ENCODE data around the gene NFE2L1. TPM values are rescaled to one million over a fixed set of nuclear protein-coding genes. Genes with fewer than 3 reads are reported as not detected.

NFE2L1 gene
- total and polyA plus RNA-seq, 9 of the 15 experiments (the other 6 are each of a cell fraction or from before 2014, with no cell fraction given): 2.0 to 68.6 (median 39.7) TPM

- TF ChIP-seq, protein P1, sequence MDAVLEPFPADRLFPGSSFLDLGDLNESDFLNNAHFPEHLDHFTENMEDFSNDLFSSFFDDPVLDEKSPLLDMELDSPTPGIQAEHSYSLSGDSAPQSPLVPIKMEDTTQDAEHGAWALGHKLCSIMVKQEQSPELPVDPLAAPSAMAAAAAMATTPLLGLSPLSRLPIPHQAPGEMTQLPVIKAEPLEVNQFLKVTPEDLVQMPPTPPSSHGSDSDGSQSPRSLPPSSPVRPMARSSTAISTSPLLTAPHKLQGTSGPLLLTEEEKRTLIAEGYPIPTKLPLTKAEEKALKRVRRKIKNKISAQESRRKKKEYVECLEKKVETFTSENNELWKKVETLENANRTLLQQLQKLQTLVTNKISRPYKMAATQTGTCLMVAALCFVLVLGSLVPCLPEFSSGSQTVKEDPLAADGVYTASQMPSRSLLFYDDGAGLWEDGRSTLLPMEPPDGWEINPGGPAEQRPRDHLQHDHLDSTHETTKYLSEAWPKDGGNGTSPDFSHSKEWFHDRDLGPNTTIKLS (IDR thresholded peaks at IDR 0.05; ENCODE audit: borderline replicate concordance, low read depth): no peak
- TF ChIP-seq FOXJ2 (tag; IDR thresholded peaks at IDR 0.05) (peak; percentile 98), NFATC3 (IDR thresholded peaks at IDR 0.05) (no peak), NEUROD1 (IDR thresholded peaks at IDR 0.05; ENCODE audit: borderline replicate concordance, low read depth, low read length, partially characterized antibody) (no peak), E4F1 (CRISPR knock-in tag; IDR thresholded peaks at IDR 0.05; ENCODE audit: borderline replicate concordance) (no peak), ASH1L (IDR thresholded peaks at IDR 0.05; ENCODE audit: borderline replicate concordance, low read depth, partially characterized antibody) (no peak), ZSCAN32 (CRISPR knock-in tag; IDR thresholded peaks at IDR 0.05) (no peak), SPI1 (IDR thresholded peaks at IDR 0.05; ENCODE audit: borderline replicate concordance, low read depth, low read length) (no peak), LCOR (CRISPR knock-in tag; IDR thresholded peaks at IDR 0.05) (peak; percentile 79; the same call in 1 of the 2 replicates), CHD7 (IDR thresholded peaks at IDR 0.05; ENCODE audit: low read depth, low read length) (no peak)
- TF ChIP-seq, protein P2, sequence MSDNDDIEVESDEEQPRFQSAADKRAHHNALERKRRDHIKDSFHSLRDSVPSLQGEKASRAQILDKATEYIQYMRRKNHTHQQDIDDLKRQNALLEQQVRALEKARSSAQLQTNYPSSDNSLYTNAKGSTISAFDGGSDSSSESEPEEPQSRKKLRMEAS (CRISPR knock-in tag; IDR thresholded peaks at IDR 0.05): peak; percentile 69; the same call in 1 of the 2 replicates
Observed at GRCh38 chr17:48051706-48052486, 3.7 kb downstream of the NFE2L1 start (continued).
